ENCODE measurements around the gene KCNH1.

The KCNH1 gene

GRCh38 chr1:210629276-210629675, 504.7 kb downstream of the KCNH1 start:
- no peak for DNase-seq

GRCh38 chr1:210627755-210628154, 506.2 kb downstream of the KCNH1 start:
- DNase-seq = no peak

Data from left hindlimb (tissue), 1 donor.